Neutrophil (primary cell): ENCODE results near the gene TAS2R31.
"Not testable (repeated sequence)": the region's sequence is repeated elsewhere in the genome, so short reads cannot be mapped to it uniquely, and the experiment has no call there.

Experiments used
- H3K27ac ChIP-seq: fragments of 200-600 bp; sonication (generic); 2 replicates; pipeline ENCODE4 v1.5.1; 2016; ENCODE audit warnings: mild to moderate bottlenecking, moderate library complexity
- H3K27me3 ChIP-seq: fragments of 200-600 bp; sonication (generic); 2 replicates; pipeline ENCODE4 v1.6.0; 2016; ENCODE audit warnings: mild to moderate bottlenecking
- H3K36me3 ChIP-seq: fragments of 200-600 bp; sonication (generic); 2 replicates; pipeline ENCODE4 v1.5.1; 2017
- H3K4me1 ChIP-seq, 2 experiments: fragments of 200-600 bp in 1 of 2; sonication (generic) in 1 of 2; 1 replicate in 1 of 2; 2 replicates in 1 of 2; pipeline versions ENCODE4 v1.5.1 to v1.6.1; 2013 to 2016; ENCODE audit warnings: low read depth in 1 of 2, low read length in 1 of 2, mild to moderate bottlenecking in 1 of 2, moderate library complexity in 1 of 2; ENCODE audit not compliant: control insufficient read depth in 1 of 2, insufficient read depth in 1 of 2
- H3K4me3 ChIP-seq, 2 experiments: fragments of 200-600 bp in 1 of 2; sonication (generic) in 1 of 2; 1 replicate in 1 of 2; 2 replicates in 1 of 2; pipeline ENCODE4 v1.5.1; 2013 to 2016; ENCODE audit warnings: low read depth in 1 of 2, low read length in 1 of 2, mild to moderate bottlenecking in 1 of 2, moderate library complexity in 1 of 2
- H3K9me3 ChIP-seq: fragments of 200-600 bp; sonication (generic); 2 replicates; pipeline ENCODE4 v1.5.1; 2016
- CTCF ChIP-seq: fragments of 200-600 bp; sonication (generic); IDR thresholded peaks from 2 replicates; pipeline ENCODE4 v1.5.1; 2016; ENCODE audit warnings: antibody characterized with exemption

TAS2R31 gene

GRCh38 chr12:11040162-11040561 is 9.0 kb upstream of the TAS2R31 start:
- H3K27ac ChIP-seq: no peak overlapping the region
- no peak for TF ChIP-seq CTCF
- H3K4me3 ChIP-seq: no peak overlapping the region
- H3K27me3 ChIP-seq: no peaks in the 10 kb centered on the region
- H3K9me3 ChIP-seq: no peaks in the 10 kb centered on the region
- no peaks in the 10 kb centered on the region for H3K4me1 ChIP-seq
- no peaks in the 10 kb centered on the region for H3K36me3 ChIP-seq

DNA sequence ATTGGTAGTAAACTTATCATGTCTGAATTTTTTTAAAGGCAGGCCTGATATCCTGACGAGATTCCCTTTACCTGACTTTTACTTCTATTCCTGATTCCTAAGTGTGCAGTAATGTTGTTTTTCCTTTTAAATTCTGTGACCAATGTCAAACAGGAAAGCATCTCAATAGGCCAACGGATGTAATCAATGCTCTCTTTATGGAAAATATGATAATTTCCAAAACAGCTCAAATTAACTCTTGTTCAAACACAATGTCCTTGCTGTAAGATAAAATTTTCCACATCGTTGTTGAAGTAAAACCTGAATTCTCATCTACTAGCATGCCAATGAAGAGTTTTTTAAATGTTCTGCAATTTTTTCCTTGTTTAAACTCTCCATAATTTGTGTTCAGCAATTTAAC is 8.0 kb upstream of the TAS2R31 start:
- H3K36me3 ChIP-seq: no peaks in the 10 kb centered on the region
- H3K4me3 ChIP-seq: no peak overlapping the region
- no peaks in the 10 kb centered on the region for H3K9me3 ChIP-seq
- no peaks in the 10 kb centered on the region for H3K4me1 ChIP-seq
- no peaks in the 10 kb centered on the region for H3K27me3 ChIP-seq
- no peak for TF ChIP-seq CTCF
- no peak overlapping the region for H3K27ac ChIP-seq

DNA sequence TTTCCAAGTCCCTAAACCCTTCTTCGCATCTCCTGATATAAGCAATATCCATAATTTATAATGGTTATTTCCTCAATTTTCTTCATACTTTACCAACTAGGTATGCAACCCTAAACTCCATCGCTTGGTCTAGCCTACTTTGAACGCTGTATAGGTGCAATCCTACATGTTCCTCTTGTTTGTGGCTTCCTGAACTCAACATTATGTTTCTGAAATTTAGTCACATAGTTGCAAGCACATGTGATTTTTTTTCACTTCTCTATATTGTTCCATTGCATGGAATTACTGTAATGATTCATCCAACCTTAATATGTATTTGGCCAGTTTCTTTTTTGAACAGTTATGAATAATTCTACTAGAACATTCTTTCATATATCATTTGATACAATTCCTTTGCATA is 2.8 kb upstream of the TAS2R31 start:
- not testable (repeated sequence) for H3K27me3 ChIP-seq

GRCh38 chr12:11026118-11026517 is 5.1 kb downstream of the TAS2R31 start:
- TF ChIP-seq CTCF: no peak
- H3K36me3 ChIP-seq: peaks cover 4% of the 10 kb centered on the region
- H3K27ac ChIP-seq: no peak overlapping the region
- no peaks in the 10 kb centered on the region for H3K4me1 ChIP-seq
- H3K27me3 ChIP-seq: no peaks in the 10 kb centered on the region
- no peak overlapping the region for H3K4me3 ChIP-seq
- H3K9me3 ChIP-seq: no peaks in the 10 kb centered on the region

More for the DNA sequence above, 2.8 kb upstream of the TAS2R31 start:
- H3K27ac ChIP-seq, H3K4me1 ChIP-seq, H3K9me3 ChIP-seq, H3K36me3 ChIP-seq, H3K4me3 ChIP-seq: not testable (repeated sequence)

DNA sequence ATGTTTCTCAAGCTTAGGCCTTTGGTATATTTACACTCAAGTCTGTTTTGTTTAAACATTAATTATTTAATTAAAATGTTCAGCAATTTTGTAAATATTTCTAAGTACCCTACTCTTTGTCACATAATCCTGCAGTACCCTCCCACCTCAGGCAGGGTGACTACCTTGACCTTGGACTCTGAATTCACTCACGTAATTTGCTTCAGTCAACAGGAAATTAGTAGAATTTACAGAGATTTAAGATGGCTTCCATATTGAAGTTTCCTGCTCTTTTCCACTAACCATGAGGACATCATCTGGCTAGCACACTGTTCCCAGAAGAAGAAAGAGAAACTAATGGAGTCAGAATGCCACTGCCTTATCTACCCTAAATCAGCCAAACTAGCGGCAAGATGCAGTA is 7.8 kb downstream of the TAS2R31 start:
- Histone ChIP-seq H3K4me3 (no peak overlapping the region), H3K36me3 (peaks cover 4% of the 10 kb centered on the region), H3K27ac (no peak overlapping the region), H3K4me1 (no peaks in the 10 kb centered on the region), H3K9me3 (no peaks in the 10 kb centered on the region), H3K27me3 (no peaks in the 10 kb centered on the region)
- no peak for TF ChIP-seq CTCF

- no peaks in the 10 kb centered on the region for H3K4me1 ChIP-seq
- H3K27ac ChIP-seq: no peak within 1 kb of the TSS
- H3K9me3 ChIP-seq: no peaks in the 10 kb centered on the region
- no peaks in the 10 kb centered on the region for H3K27me3 ChIP-seq
- no peak within 1 kb of the TSS for H3K4me3 ChIP-seq
- TF ChIP-seq CTCF: no peak
- peaks cover 4% of the 10 kb centered on the region for H3K36me3 ChIP-seq
Observed at GRCh38 chr12:11022520-11022919, 8.7 kb downstream of the TAS2R31 start, which contains the start of gene TAS2R19. Gene TAS2R19, minus strand, starts transcription at chr12:11022620. Its CDS starts 49 bp downstream, at chr12:11022571.
